ENCODE results near the gene ADGB.

Gene ADGB

DNA sequence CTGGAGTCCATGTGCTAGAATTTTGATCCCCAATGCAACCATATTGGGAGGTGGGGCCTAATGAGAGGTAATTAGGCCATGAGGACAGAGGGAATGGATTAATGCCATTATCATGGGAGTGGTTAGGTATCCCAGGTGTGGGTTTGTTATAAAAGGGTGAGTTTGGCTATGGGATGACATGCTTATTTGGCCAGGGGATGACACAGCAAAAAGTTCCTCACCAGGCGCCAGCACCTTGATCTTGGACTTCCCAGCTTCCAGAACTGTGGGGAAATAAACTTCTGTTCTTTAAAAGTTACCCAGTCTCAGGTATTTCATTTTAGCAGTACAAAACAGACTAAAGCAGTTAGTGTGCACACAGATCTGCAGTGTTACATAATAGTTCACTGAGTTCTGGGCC, 84.1 kb downstream of the ADGB start:
- no peak overlapping the region for H3K9ac ChIP-seq (ENCODE audit: low read length)
- no peak overlapping the region for H2BK5ac ChIP-seq (ENCODE audit: low read length)
- no peak overlapping the region for H3K4ac ChIP-seq (ENCODE audit: low read depth, low read length)
- no peak overlapping the region for H3K4me2 ChIP-seq (ENCODE audit: low read length)
- H3K27me3 ChIP-seq (ENCODE audit: insufficient read depth, low read length, poor library complexity) = no peaks in the 10 kb centered on the region
- H2BK15ac ChIP-seq (replicated peaks; ENCODE audit: low read depth) = no peak overlapping the region
- H2BK120ac ChIP-seq (ENCODE audit: low read depth, low read length) = no peak overlapping the region
- no peak overlapping the region for H2AK5ac ChIP-seq (ENCODE audit: low read length)
- H4K5ac ChIP-seq (ENCODE audit: low read length) = no peak overlapping the region
- H4K8ac ChIP-seq (ENCODE audit: low read depth, low read length) = no peak overlapping the region
- no peaks in the 10 kb centered on the region for H3K4me1 ChIP-seq (ENCODE audit: control insufficient read depth, low read depth, low read length)
- DNase-seq = no peak
- no peak overlapping the region for H3K18ac ChIP-seq (ENCODE audit: low read length)
- no peak overlapping the region for H3K23ac ChIP-seq (ENCODE audit: low read length)
- no peak overlapping the region for H3K56ac ChIP-seq (ENCODE audit: low read length)
- no peaks in the 10 kb centered on the region for H3K79me1 ChIP-seq (ENCODE audit: low read length)
- no CpG with 5 or more reads among the region's 1 CpG for WGBS (ENCODE audit: extremely low coverage, insufficient coverage, low lambda C conversion rate)
- H3K79me2 ChIP-seq (ENCODE audit: control insufficient read depth, insufficient read depth, low read length) = no peaks in the 10 kb centered on the region
- no peak overlapping the region for H3K27ac ChIP-seq (ENCODE audit: low read depth, low read length)
- H3K4me3 ChIP-seq (ENCODE audit: low read length) = no peak overlapping the region
- H3K36me3 ChIP-seq (ENCODE audit: control insufficient read depth, insufficient read depth, low read length) = no peaks in the 10 kb centered on the region

DNA sequence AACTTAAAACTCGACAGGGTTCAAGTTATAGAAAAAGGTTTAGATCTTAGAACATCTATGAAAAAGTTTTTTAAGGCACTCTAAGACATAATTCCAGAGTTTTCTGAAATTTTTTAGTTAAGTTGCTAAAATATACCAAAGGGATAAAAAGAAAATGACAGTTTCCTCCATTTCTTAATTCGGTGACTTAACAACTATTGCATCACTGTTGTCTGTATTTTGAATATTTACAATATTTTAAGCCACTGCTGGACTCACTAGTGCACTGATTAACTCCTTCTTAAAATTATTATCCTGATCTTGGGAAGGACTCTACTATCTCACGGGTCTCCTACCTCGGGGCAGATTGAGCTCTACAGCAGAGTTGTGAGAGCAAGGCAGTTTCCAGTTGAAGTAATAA, 91.0 kb downstream of the ADGB start:
- H3K36me3 ChIP-seq (ENCODE audit: control insufficient read depth, insufficient read depth, low read length) = no peaks in the 10 kb centered on the region
- H3K4me3 ChIP-seq (ENCODE audit: low read length) = no peak overlapping the region
- no peaks in the 10 kb centered on the region for H3K79me1 ChIP-seq (ENCODE audit: low read length)
- no peak overlapping the region for H2BK5ac ChIP-seq (ENCODE audit: low read length)
- no peak overlapping the region for H4K5ac ChIP-seq (ENCODE audit: low read length)
- H3K56ac ChIP-seq (ENCODE audit: low read length) = no peak overlapping the region
- no peak overlapping the region for H2BK15ac ChIP-seq (replicated peaks; ENCODE audit: low read depth)
- H2BK120ac ChIP-seq (ENCODE audit: low read depth, low read length) = no peak overlapping the region
- H3K9ac ChIP-seq (ENCODE audit: low read length) = no peak overlapping the region
- WGBS (ENCODE audit: extremely low coverage, insufficient coverage, low lambda C conversion rate) = no CpG with 5 or more reads among the region's 4 CpGs
- no peaks in the 10 kb centered on the region for H3K79me2 ChIP-seq (ENCODE audit: control insufficient read depth, insufficient read depth, low read length)
- H3K18ac ChIP-seq (ENCODE audit: low read length) = no peak overlapping the region
- H3K4ac ChIP-seq (ENCODE audit: low read depth, low read length) = no peak overlapping the region
- no peak overlapping the region for H3K27ac ChIP-seq (ENCODE audit: low read depth, low read length)
- H3K23ac ChIP-seq (ENCODE audit: low read length) = no peak overlapping the region
- H3K4me2 ChIP-seq (ENCODE audit: low read length) = no peak overlapping the region
- H3K4me1 ChIP-seq (ENCODE audit: control insufficient read depth, low read depth, low read length) = no peaks in the 10 kb centered on the region
- no peaks in the 10 kb centered on the region for H3K27me3 ChIP-seq (ENCODE audit: insufficient read depth, low read length, poor library complexity)
- no peak overlapping the region for H2AK5ac ChIP-seq (ENCODE audit: low read length)
- H4K8ac ChIP-seq (ENCODE audit: low read depth, low read length) = no peak overlapping the region
- no peak for DNase-seq

DNA sequence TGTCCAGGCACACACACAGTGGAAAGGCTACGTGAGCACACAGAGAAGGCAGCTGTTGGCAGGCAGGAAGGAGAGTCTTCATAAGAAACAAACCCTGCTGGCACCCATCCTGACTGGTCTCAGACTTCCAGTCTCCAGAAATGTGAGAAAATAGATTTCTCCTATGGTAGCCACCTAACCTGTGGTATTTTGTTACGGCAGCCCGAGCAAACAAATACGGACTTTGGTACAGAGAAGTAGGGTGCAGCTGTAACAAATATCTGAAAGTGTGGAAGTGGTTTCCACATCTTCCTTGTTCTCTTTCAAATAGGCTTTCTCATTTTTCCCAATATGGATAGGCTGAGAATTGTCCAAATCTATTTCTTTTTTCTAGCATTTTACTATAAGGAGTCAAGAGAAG, 94.6 kb downstream of the ADGB start:
- H3K4me1 ChIP-seq (ENCODE audit: control insufficient read depth, low read depth, low read length) = no peaks in the 10 kb centered on the region
- no peak overlapping the region for H2BK5ac ChIP-seq (ENCODE audit: low read length)
- H2BK15ac ChIP-seq (replicated peaks; ENCODE audit: low read depth) = no peak overlapping the region
- H3K27me3 ChIP-seq (ENCODE audit: insufficient read depth, low read length, poor library complexity) = no peaks in the 10 kb centered on the region
- no peak for DNase-seq
- H3K9ac ChIP-seq (ENCODE audit: low read length) = no peak overlapping the region
- no peaks in the 10 kb centered on the region for H3K36me3 ChIP-seq (ENCODE audit: control insufficient read depth, insufficient read depth, low read length)
- H2BK120ac ChIP-seq (ENCODE audit: low read depth, low read length) = no peak overlapping the region
- no peaks in the 10 kb centered on the region for H3K79me2 ChIP-seq (ENCODE audit: control insufficient read depth, insufficient read depth, low read length)
- no peak overlapping the region for H3K56ac ChIP-seq (ENCODE audit: low read length)
- H3K4me2 ChIP-seq (ENCODE audit: low read length) = no peak overlapping the region
- H3K4ac ChIP-seq (ENCODE audit: low read depth, low read length) = no peak overlapping the region
- no peaks in the 10 kb centered on the region for H3K79me1 ChIP-seq (ENCODE audit: low read length)
- no peak overlapping the region for H3K18ac ChIP-seq (ENCODE audit: low read length)
- WGBS (ENCODE audit: extremely low coverage, insufficient coverage, low lambda C conversion rate) = no CpG with 5 or more reads among the region's 4 CpGs
- no peak overlapping the region for H4K8ac ChIP-seq (ENCODE audit: low read depth, low read length)
- H3K23ac ChIP-seq (ENCODE audit: low read length) = no peak overlapping the region
- no peak overlapping the region for H3K27ac ChIP-seq (ENCODE audit: low read depth, low read length)
- no peak overlapping the region for H3K4me3 ChIP-seq (ENCODE audit: low read length)
- H2AK5ac ChIP-seq (ENCODE audit: low read length) = no peak overlapping the region
- H4K5ac ChIP-seq (ENCODE audit: low read length) = no peak overlapping the region

DNA sequence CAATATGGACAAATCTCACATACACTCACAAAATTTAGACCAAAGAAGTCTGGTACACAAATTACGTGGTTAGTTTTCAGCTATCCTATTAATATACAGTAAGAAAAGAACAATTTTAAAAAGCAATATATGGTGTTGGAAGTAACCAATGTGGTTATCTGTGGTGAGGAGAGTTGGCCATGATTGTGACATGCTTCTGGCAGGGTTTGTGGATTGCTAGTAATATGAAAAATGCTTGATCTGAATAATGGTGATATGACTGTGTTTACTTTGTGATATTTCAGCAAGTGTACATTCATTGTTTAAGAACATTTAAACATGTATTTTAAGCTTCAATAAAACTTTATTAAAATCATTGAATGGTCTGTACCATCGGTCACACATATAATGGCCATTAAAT, 99.1 kb downstream of the ADGB start:
- H3K4ac ChIP-seq (ENCODE audit: low read depth, low read length) = no peak overlapping the region
- no peak overlapping the region for H3K4me3 ChIP-seq (ENCODE audit: low read length)
- no peaks in the 10 kb centered on the region for H3K27me3 ChIP-seq (ENCODE audit: insufficient read depth, low read length, poor library complexity)
- H2BK120ac ChIP-seq (ENCODE audit: low read depth, low read length) = no peak overlapping the region
- no CpG with 5 or more reads among the region's 2 CpGs for WGBS (ENCODE audit: extremely low coverage, insufficient coverage, low lambda C conversion rate)
- no peak overlapping the region for H4K5ac ChIP-seq (ENCODE audit: low read length)
- H3K18ac ChIP-seq (ENCODE audit: low read length) = no peak overlapping the region
- H3K79me1 ChIP-seq (ENCODE audit: low read length) = no peaks in the 10 kb centered on the region
- no peak overlapping the region for H2AK5ac ChIP-seq (ENCODE audit: low read length)
- H3K9ac ChIP-seq (ENCODE audit: low read length) = no peak overlapping the region
- DNase-seq = no peak
- no peaks in the 10 kb centered on the region for H3K79me2 ChIP-seq (ENCODE audit: control insufficient read depth, insufficient read depth, low read length)
- H3K27ac ChIP-seq (ENCODE audit: low read depth, low read length) = no peak overlapping the region
- no peak overlapping the region for H3K56ac ChIP-seq (ENCODE audit: low read length)
- no peaks in the 10 kb centered on the region for H3K36me3 ChIP-seq (ENCODE audit: control insufficient read depth, insufficient read depth, low read length)
- no peak overlapping the region for H4K8ac ChIP-seq (ENCODE audit: low read depth, low read length)
- H3K4me1 ChIP-seq (ENCODE audit: control insufficient read depth, low read depth, low read length) = no peaks in the 10 kb centered on the region
- no peak overlapping the region for H2BK15ac ChIP-seq (replicated peaks; ENCODE audit: low read depth)
- H2BK5ac ChIP-seq (ENCODE audit: low read length) = no peak overlapping the region
- H3K4me2 ChIP-seq (ENCODE audit: low read length) = no peak overlapping the region
- no peak overlapping the region for H3K23ac ChIP-seq (ENCODE audit: low read length)

DNA sequence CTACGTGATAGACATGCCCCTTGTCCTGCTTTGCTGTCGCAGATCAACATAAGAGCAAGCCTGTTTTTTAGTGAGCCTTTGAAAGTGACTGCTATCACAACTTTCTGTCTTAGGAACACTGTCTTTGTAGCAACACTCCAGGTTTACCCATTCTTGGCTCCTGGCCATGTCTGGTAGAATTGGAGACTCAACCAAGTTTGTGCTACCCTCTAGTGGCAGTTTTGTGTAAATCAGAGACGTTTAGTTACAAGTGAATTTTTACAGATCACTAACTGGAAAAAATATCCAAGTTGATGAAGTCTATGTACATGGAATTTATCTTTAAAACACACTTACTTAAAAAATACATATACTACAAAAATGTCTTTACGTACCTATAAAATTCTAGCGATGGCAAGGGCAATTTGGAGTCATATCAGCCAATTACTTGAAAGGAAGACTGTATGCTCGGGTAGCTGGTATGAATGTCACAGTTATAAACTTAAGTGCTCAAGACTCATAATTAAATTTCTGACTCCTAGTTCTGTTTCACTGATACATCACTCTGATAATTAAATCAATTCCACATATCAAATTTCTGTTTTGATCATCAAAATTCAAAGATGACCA, 101.4 kb downstream of the ADGB start:
- Histone ChIP-seq H3K23ac (ENCODE audit: low read length) (no peak overlapping the region), H2AK5ac (ENCODE audit: low read length) (no peak overlapping the region), H3K18ac (ENCODE audit: low read length) (no peak overlapping the region), H2BK15ac (replicated peaks; ENCODE audit: low read depth) (no peak overlapping the region), H4K5ac (ENCODE audit: low read length) (no peak overlapping the region), H4K8ac (ENCODE audit: low read depth, low read length) (no peak overlapping the region), H3K27ac (ENCODE audit: low read depth, low read length) (no peak overlapping the region), H2BK5ac (ENCODE audit: low read length) (no peak overlapping the region), H3K36me3 (ENCODE audit: control insufficient read depth, insufficient read depth, low read length) (no peaks in the 10 kb centered on the region), H3K79me2 (ENCODE audit: control insufficient read depth, insufficient read depth, low read length) (no peaks in the 10 kb centered on the region), H3K9ac (ENCODE audit: low read length) (no peak overlapping the region), H3K79me1 (ENCODE audit: low read length) (no peaks in the 10 kb centered on the region), H2BK120ac (ENCODE audit: low read depth, low read length) (no peak overlapping the region), H3K4me3 (ENCODE audit: low read length) (no peak overlapping the region), H3K4ac (ENCODE audit: low read depth, low read length) (no peak overlapping the region), H3K27me3 (ENCODE audit: insufficient read depth, low read length, poor library complexity) (no peaks in the 10 kb centered on the region), H3K4me2 (ENCODE audit: low read length) (no peak overlapping the region), H3K56ac (ENCODE audit: low read length) (no peak overlapping the region), H3K4me1 (ENCODE audit: control insufficient read depth, low read depth, low read length) (no peaks in the 10 kb centered on the region)
- WGBS (ENCODE audit: extremely low coverage, insufficient coverage, low lambda C conversion rate) = no CpG with 5 or more reads among the region's 6 CpGs
- DNase-seq = peak; percentile 77

DNA sequence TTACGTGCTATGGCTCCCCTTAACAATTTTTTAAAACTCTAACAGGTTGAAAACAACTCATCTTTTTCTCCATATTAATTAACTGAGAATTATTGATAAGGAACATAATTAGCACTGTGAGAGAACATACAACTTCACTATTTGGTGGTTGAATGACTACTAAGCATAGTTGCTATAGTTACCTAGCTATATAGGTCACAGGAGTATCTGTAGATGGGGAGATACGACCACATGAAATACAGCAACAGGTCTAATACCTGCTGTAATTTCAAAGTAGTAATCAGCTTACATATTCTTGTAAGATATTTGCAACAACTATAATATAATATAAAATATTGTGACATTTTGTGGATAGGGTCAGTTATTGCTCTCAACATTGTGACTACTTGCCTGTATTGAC, 102.9 kb downstream of the ADGB start:
- no peaks in the 10 kb centered on the region for H3K36me3 ChIP-seq (ENCODE audit: control insufficient read depth, insufficient read depth, low read length)
- H2BK15ac ChIP-seq (replicated peaks; ENCODE audit: low read depth) = no peak overlapping the region
- H2BK120ac ChIP-seq (ENCODE audit: low read depth, low read length) = no peak overlapping the region
- no peak overlapping the region for H3K18ac ChIP-seq (ENCODE audit: low read length)
- no peak overlapping the region for H2BK5ac ChIP-seq (ENCODE audit: low read length)
- DNase-seq = no peak
- H4K5ac ChIP-seq (ENCODE audit: low read length) = no peak overlapping the region
- H4K8ac ChIP-seq (ENCODE audit: low read depth, low read length) = no peak overlapping the region
- H3K27me3 ChIP-seq (ENCODE audit: insufficient read depth, low read length, poor library complexity) = no peaks in the 10 kb centered on the region
- H3K4ac ChIP-seq (ENCODE audit: low read depth, low read length) = no peak overlapping the region
- H2AK5ac ChIP-seq (ENCODE audit: low read length) = no peak overlapping the region
- no peaks in the 10 kb centered on the region for H3K79me2 ChIP-seq (ENCODE audit: control insufficient read depth, insufficient read depth, low read length)
- H3K27ac ChIP-seq (ENCODE audit: low read depth, low read length) = no peak overlapping the region
- no peak overlapping the region for H3K9ac ChIP-seq (ENCODE audit: low read length)
- no peak overlapping the region for H3K4me3 ChIP-seq (ENCODE audit: low read length)
- no peak overlapping the region for H3K23ac ChIP-seq (ENCODE audit: low read length)
- WGBS (ENCODE audit: extremely low coverage, insufficient coverage, low lambda C conversion rate) = no CpG with 5 or more reads among the region's 2 CpGs
- no peaks in the 10 kb centered on the region for H3K79me1 ChIP-seq (ENCODE audit: low read length)
- H3K56ac ChIP-seq (ENCODE audit: low read length) = no peak overlapping the region
- no peak overlapping the region for H3K4me2 ChIP-seq (ENCODE audit: low read length)
- no peaks in the 10 kb centered on the region for H3K4me1 ChIP-seq (ENCODE audit: control insufficient read depth, low read depth, low read length)
